ENCODE data around the gene CHPT1.

DNA sequence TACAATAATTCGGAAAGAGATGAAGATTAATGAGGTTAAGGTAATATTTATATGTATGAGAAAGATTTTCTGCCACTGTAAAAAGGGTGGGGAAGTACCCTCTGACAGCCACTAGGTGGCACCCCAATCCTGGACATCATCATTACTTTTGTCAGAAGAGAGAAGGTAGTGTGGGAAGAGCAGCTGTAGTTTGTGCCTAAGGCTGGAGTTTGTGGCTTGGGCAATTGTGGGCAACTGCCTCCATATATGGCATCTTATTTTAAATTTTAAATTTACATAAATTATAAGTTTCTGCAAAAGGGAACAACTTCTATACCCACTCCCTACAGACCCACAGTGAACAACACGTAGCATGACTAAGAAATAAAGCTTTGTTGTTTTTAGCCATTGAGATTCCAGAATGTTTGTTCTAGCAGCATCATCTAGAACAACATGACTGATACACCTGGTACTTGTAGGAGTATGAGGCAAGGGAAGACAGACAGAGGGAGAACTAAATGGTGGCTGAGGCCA lies 76.3 kb downstream of the CHPT1 start:
- TF ChIP-seq EZH2 (IDR thresholded peaks at IDR 0.05; ENCODE audit: borderline replicate concordance, insufficient read depth, low read length, poor library complexity, severe bottlenecking): no peak
- TF ChIP-seq, protein P1, sequence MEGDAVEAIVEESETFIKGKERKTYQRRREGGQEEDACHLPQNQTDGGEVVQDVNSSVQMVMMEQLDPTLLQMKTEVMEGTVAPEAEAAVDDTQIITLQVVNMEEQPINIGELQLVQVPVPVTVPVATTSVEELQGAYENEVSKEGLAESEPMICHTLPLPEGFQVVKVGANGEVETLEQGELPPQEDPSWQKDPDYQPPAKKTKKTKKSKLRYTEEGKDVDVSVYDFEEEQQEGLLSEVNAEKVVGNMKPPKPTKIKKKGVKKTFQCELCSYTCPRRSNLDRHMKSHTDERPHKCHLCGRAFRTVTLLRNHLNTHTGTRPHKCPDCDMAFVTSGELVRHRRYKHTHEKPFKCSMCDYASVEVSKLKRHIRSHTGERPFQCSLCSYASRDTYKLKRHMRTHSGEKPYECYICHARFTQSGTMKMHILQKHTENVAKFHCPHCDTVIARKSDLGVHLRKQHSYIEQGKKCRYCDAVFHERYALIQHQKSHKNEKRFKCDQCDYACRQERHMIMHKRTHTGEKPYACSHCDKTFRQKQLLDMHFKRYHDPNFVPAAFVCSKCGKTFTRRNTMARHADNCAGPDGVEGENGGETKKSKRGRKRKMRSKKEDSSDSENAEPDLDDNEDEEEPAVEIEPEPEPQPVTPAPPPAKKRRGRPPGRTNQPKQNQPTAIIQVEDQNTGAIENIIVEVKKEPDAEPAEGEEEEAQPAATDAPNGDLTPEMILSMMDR (IDR thresholded peaks at IDR 0.05; ENCODE audit: poor library complexity, severe bottlenecking): peak; percentile 87
- TF ChIP-seq SMC3 (conservative IDR thresholded peaks at IDR 0.05; ENCODE audit: poor library complexity): peak; percentile 84
